ENCODE data around the gene B3GAT2. TPM values are rescaled to one million over a fixed set of nuclear protein-coding genes. Genes with fewer than 3 reads are reported as not detected.
A peak's percentile ranks its signal among the peaks of the same experiment; 100 is the strongest.

Gene B3GAT2
- total RNA-seq, 2 experiments from 2014 or later = not detected

GRCh38 chr6:70901324-70901723 is 55.5 kb downstream of the B3GAT2 start:
- H3K9me3 ChIP-seq (ENCODE audit: low read length) = no peaks in the 10 kb centered on the region
- ChIA-PET POLR2A (interaction anchor here (0.6 kb wide), 1 partner anchor 124 kb away, joined by 3 read pairs; no protein-coding TSS in a partner anchor), CTCF (ENCODE audit: unreplicated experiment) (no interaction called here)
- BruUV-seq (replicated peaks) = no TSS peak
- no peak for DNase-seq (ENCODE audit: low spot score)
- no peak overlapping the region for H3K27ac ChIP-seq (ENCODE audit: low read depth, low read length, poor library complexity, severe bottlenecking)
- no peaks in the 10 kb centered on the region for H3K9me2 ChIP-seq (ENCODE audit: insufficient read depth, low read length)
- H3K79me2 ChIP-seq (ENCODE audit: insufficient read depth, low read depth, low read length) = no peaks in the 10 kb centered on the region
- no peak overlapping the region for H3K4me3 ChIP-seq (ENCODE audit: low read depth, low read length, poor library complexity, severe bottlenecking)
- no peaks in the 10 kb centered on the region for H3K36me3 ChIP-seq (ENCODE audit: insufficient read depth, low read length)
- no peak overlapping the region for H3K4me2 ChIP-seq (ENCODE audit: low read length)
- no peaks in the 10 kb centered on the region for H3K4me1 ChIP-seq (ENCODE audit: insufficient read depth, low read length, poor library complexity, severe bottlenecking)
- H4K20me1 ChIP-seq (ENCODE audit: insufficient read depth, low read length) = no peaks in the 10 kb centered on the region
- H2AFZ ChIP-seq (ENCODE audit: low read length) = no peak overlapping the region
- intact Hi-C loops (cut with micrococcal nuclease; ENCODE audit: unreplicated experiment) = no loop called here
- peak; percentile 61 for TF ChIP-seq CTCF (conservative IDR thresholded peaks at IDR 0.05; ENCODE audit: low read length)
- TF ChIP-seq EZH2phosphoT487 (IDR thresholded peaks at IDR 0.05; ENCODE audit: borderline replicate concordance, low read depth, low read length) = no peak

GRCh38 chr6:70900047-70900446 is 56.8 kb downstream of the B3GAT2 start:
- no peaks in the 10 kb centered on the region for H3K4me1 ChIP-seq (ENCODE audit: insufficient read depth, low read length, poor library complexity, severe bottlenecking)
- H3K4me2 ChIP-seq (ENCODE audit: low read length) = no peak overlapping the region
- DNase-seq (ENCODE audit: low spot score) = no peak
- no peaks in the 10 kb centered on the region for H4K20me1 ChIP-seq (ENCODE audit: insufficient read depth, low read length)
- H3K9me3 ChIP-seq (ENCODE audit: low read length) = no peaks in the 10 kb centered on the region
- H3K4me3 ChIP-seq (ENCODE audit: low read depth, low read length, poor library complexity, severe bottlenecking) = no peak overlapping the region
- BruUV-seq (replicated peaks) = no TSS peak
- H3K27ac ChIP-seq (ENCODE audit: low read depth, low read length, poor library complexity, severe bottlenecking) = no peak overlapping the region
- no peaks in the 10 kb centered on the region for H3K79me2 ChIP-seq (ENCODE audit: insufficient read depth, low read depth, low read length)
- ChIA-PET POLR2A (interaction anchor here (0.8 to 1.1 kb wide), 2 partner anchors 71 to 173 kb away, joined by 3 read pairs; no protein-coding TSS in a partner anchor), CTCF (ENCODE audit: unreplicated experiment) (no interaction called here)
- TF ChIP-seq EZH2phosphoT487 (IDR thresholded peaks at IDR 0.05; ENCODE audit: borderline replicate concordance, low read depth, low read length) (no peak), CTCF (conservative IDR thresholded peaks at IDR 0.05; ENCODE audit: low read length) (no peak)
- H2AFZ ChIP-seq (ENCODE audit: low read length) = no peak overlapping the region
- H3K9me2 ChIP-seq (ENCODE audit: insufficient read depth, low read length) = no peaks in the 10 kb centered on the region
- intact Hi-C loops (cut with micrococcal nuclease; ENCODE audit: unreplicated experiment) = no loop called here
- no peaks in the 10 kb centered on the region for H3K36me3 ChIP-seq (ENCODE audit: insufficient read depth, low read length)

- Histone ChIP-seq H3K9me3 (ENCODE audit: low read length) (no peaks in the 10 kb centered on the region), H3K36me3 (ENCODE audit: insufficient read depth, low read length) (no peaks in the 10 kb centered on the region), H3K9me2 (ENCODE audit: insufficient read depth, low read length) (no peaks in the 10 kb centered on the region), H3K4me3 (ENCODE audit: low read depth, low read length, poor library complexity, severe bottlenecking) (no peak overlapping the region), H2AFZ (ENCODE audit: low read length) (no peak overlapping the region), H3K27ac (ENCODE audit: low read depth, low read length, poor library complexity, severe bottlenecking) (no peak overlapping the region), H4K20me1 (ENCODE audit: insufficient read depth, low read length) (no peaks in the 10 kb centered on the region), H3K79me2 (ENCODE audit: insufficient read depth, low read depth, low read length) (no peaks in the 10 kb centered on the region), H3K4me2 (ENCODE audit: low read length) (no peak overlapping the region), H3K4me1 (ENCODE audit: insufficient read depth, low read length, poor library complexity, severe bottlenecking) (no peaks in the 10 kb centered on the region)
- no TSS peak for BruUV-seq (replicated peaks)
- CTCF ChIA-PET (ENCODE audit: unreplicated experiment) = no interaction called here
- no peak for DNase-seq (ENCODE audit: low spot score)
- TF ChIP-seq EZH2phosphoT487 (IDR thresholded peaks at IDR 0.05; ENCODE audit: borderline replicate concordance, low read depth, low read length) = no peak
- no peak for TF ChIP-seq CTCF (conservative IDR thresholded peaks at IDR 0.05; ENCODE audit: low read length)
- POLR2A ChIA-PET = no interaction called here
- intact Hi-C loops (cut with micrococcal nuclease; ENCODE audit: unreplicated experiment) = no loop called here
Measured at GRCh38 chr6:70894001-70894400, 62.9 kb downstream of the B3GAT2 start.
